Measurements from ENCODE around the gene KLB.
A peak's percentile ranks its signal among the peaks of the same experiment; 100 is the strongest.
"Not testable (repeated sequence)": the region's sequence is repeated elsewhere in the genome, so short reads cannot be mapped to it uniquely, and the experiment has no call there.

Gene KLB

GRCh38 chr4:39365830-39366771 lies 40.6 kb upstream of the KLB start, which contains the start of gene RFC1:
RFC1 (minus strand) TSS chr4:39366362; CDS start chr4:39366241, 121 bp downstream.
- TF ChIP-seq CTCF (IDR thresholded peaks at IDR 0.05; ENCODE audit: extremely low read depth, missing control alignments) = no peak
- peak; percentile 87 for DNase-seq (ENCODE audit: low spot score)

- no peak for TF ChIP-seq CTCF (IDR thresholded peaks at IDR 0.05; ENCODE audit: extremely low read depth, missing control alignments)
- DNase-seq (ENCODE audit: low spot score) = no peak
These were observed 39.6 kb upstream of the KLB start for GRCh38 chr4:39367166-39367565.

GRCh38 chr4:39369301-39369700 lies 37.4 kb upstream of the KLB start:
- TF ChIP-seq CTCF (IDR thresholded peaks at IDR 0.05; ENCODE audit: extremely low read depth, missing control alignments) = no peak
- no peak for DNase-seq (ENCODE audit: low spot score)

- DNase-seq (ENCODE audit: low spot score) = not testable (repeated sequence)
These were observed 35.5 kb upstream of the KLB start for GRCh38 chr4:39371209-39371608.

GRCh38 chr4:39375478-39375877 lies 31.3 kb upstream of the KLB start:
- DNase-seq (ENCODE audit: low spot score) = no peak
- no peak for TF ChIP-seq CTCF (IDR thresholded peaks at IDR 0.05; ENCODE audit: extremely low read depth, missing control alignments)

GRCh38 chr4:39383690-39384089 lies 23.0 kb upstream of the KLB start:
- no peak for TF ChIP-seq CTCF (IDR thresholded peaks at IDR 0.05; ENCODE audit: extremely low read depth, missing control alignments)
- DNase-seq (ENCODE audit: low spot score) = no peak

- no peak for DNase-seq (ENCODE audit: low spot score)
- no peak for TF ChIP-seq CTCF (IDR thresholded peaks at IDR 0.05; ENCODE audit: extremely low read depth, missing control alignments)
These were observed 22.2 kb upstream of the KLB start for GRCh38 chr4:39384563-39384962.

GRCh38 chr4:39390603-39391002 lies 16.1 kb upstream of the KLB start:
- no peak for TF ChIP-seq CTCF (IDR thresholded peaks at IDR 0.05; ENCODE audit: extremely low read depth, missing control alignments)
- DNase-seq (ENCODE audit: low spot score) = no peak

All from GM20000 (cell line).